Measurements from ENCODE around the gene PAPPA2.

- TF ChIP-seq POLR2A (IDR thresholded peaks at IDR 0.05) = no peak
- TF ChIP-seq CTCF (IDR thresholded peaks at IDR 0.05) = no peak
Observed at GRCh38 chr1:176754676-176755075, 291.7 kb downstream of the PAPPA2 start.

All from lower leg skin (tissue), 3 donors.